Measurements from ENCODE around the gene LAIR2.
A peak's percentile ranks its signal among the peaks of the same experiment; 100 is the strongest.
"Not testable (repeated sequence)": the region's sequence is repeated elsewhere in the genome, so short reads cannot be mapped to it uniquely, and the experiment has no call there.

LAIR2 gene

GRCh38 chr19:54489341-54489740 is 13.3 kb upstream of the LAIR2 start:
- WGBS (ENCODE audit: extremely low coverage, insufficient coverage, insufficient read length): no CpG with 5 or more reads among the region's 7 CpGs
- Histone ChIP-seq H3K4me1 (ENCODE audit: control insufficient read depth in 1 of 2, insufficient read depth in 2 of 2, low read length in 2 of 2) (no peaks in the 10 kb centered on the region), H3K4me2 (ENCODE audit: low read length) (no peak overlapping the region), H3K9me3 (ENCODE audit: insufficient read depth, low read depth, low read length) (peaks cover 26% of the 10 kb centered on the region), H3K14ac (ENCODE audit: low read length) (no peak overlapping the region), H3K27ac (ENCODE audit: low read depth, low read length) (no peak overlapping the region), H3K79me1 (ENCODE audit: low read length) (no peaks in the 10 kb centered on the region), H4K91ac (ENCODE audit: low read depth, low read length) (no peak overlapping the region), H3K23ac (ENCODE audit: low read length) (no peak overlapping the region), H3K27me3 (ENCODE audit: insufficient read depth, low read length) (no peaks in the 10 kb centered on the region), H2AFZ (ENCODE audit: insufficient read depth, low read length, poor library complexity) (no peak overlapping the region), H4K8ac (ENCODE audit: low read depth, low read length) (no peak overlapping the region), H2AK5ac (ENCODE audit: low read length) (no peak overlapping the region), H3K36me3 (ENCODE audit: control insufficient read depth in 1 of 2, insufficient read depth in 2 of 2, low read length in 2 of 2) (no peaks in the 10 kb centered on the region), H4K12ac (ENCODE audit: low read depth, low read length) (no peak overlapping the region), H3K79me2 (ENCODE audit: control insufficient read depth, insufficient read depth, low read length, poor library complexity) (no peaks in the 10 kb centered on the region), H2BK120ac (ENCODE audit: insufficient read depth, low read length, poor library complexity) (no peak overlapping the region), H2BK12ac (ENCODE audit: low read length) (no peak overlapping the region), H3K4me3 (ENCODE audit: low read depth, low read length) (no peak overlapping the region), H3K9ac (ENCODE audit: low read length) (no peak overlapping the region), H3K18ac (ENCODE audit: low read length) (no peak overlapping the region), H3K4ac (ENCODE audit: low read depth, low read length) (no peak overlapping the region), H2BK5ac (ENCODE audit: low read depth, low read length, poor library complexity) (no peak overlapping the region)
- peak; percentile 95 to 98 for DNase-seq

GRCh38 chr19:54489766-54490165 is 12.9 kb upstream of the LAIR2 start:
- no peak overlapping the region for H4K8ac ChIP-seq (ENCODE audit: low read depth, low read length)
- DNase-seq: peak; percentile 86 to 90
- no peak overlapping the region for H3K4me3 ChIP-seq (ENCODE audit: low read depth, low read length)
- peaks cover 25% of the 10 kb centered on the region for H3K9me3 ChIP-seq (ENCODE audit: insufficient read depth, low read depth, low read length)
- H3K79me1 ChIP-seq (ENCODE audit: low read length): no peaks in the 10 kb centered on the region
- H3K4me1 ChIP-seq (ENCODE audit: control insufficient read depth in 1 of 2, insufficient read depth in 2 of 2, low read length in 2 of 2): no peaks in the 10 kb centered on the region
- no peak overlapping the region for H2BK5ac ChIP-seq (ENCODE audit: low read depth, low read length, poor library complexity)
- no peaks in the 10 kb centered on the region for H3K27me3 ChIP-seq (ENCODE audit: insufficient read depth, low read length)
- H3K18ac ChIP-seq (ENCODE audit: low read length): no peak overlapping the region
- H3K4ac ChIP-seq (ENCODE audit: low read depth, low read length): no peak overlapping the region
- no peaks in the 10 kb centered on the region for H3K36me3 ChIP-seq (ENCODE audit: control insufficient read depth in 1 of 2, insufficient read depth in 2 of 2, low read length in 2 of 2)
- no peak overlapping the region for H4K12ac ChIP-seq (ENCODE audit: low read depth, low read length)
- H2BK12ac ChIP-seq (ENCODE audit: low read length): no peak overlapping the region
- no CpG with 5 or more reads among the region's 9 CpGs for WGBS (ENCODE audit: extremely low coverage, insufficient coverage, insufficient read length)
- H3K23ac ChIP-seq (ENCODE audit: low read length): no peak overlapping the region
- no peak overlapping the region for H4K91ac ChIP-seq (ENCODE audit: low read depth, low read length)
- no peak overlapping the region for H2AFZ ChIP-seq (ENCODE audit: insufficient read depth, low read length, poor library complexity)
- no peak overlapping the region for H2BK120ac ChIP-seq (ENCODE audit: insufficient read depth, low read length, poor library complexity)
- no peak overlapping the region for H3K4me2 ChIP-seq (ENCODE audit: low read length)
- H3K27ac ChIP-seq (ENCODE audit: low read depth, low read length): no peak overlapping the region
- H3K9ac ChIP-seq (ENCODE audit: low read length): no peak overlapping the region
- H3K14ac ChIP-seq (ENCODE audit: low read length): no peak overlapping the region
- no peaks in the 10 kb centered on the region for H3K79me2 ChIP-seq (ENCODE audit: control insufficient read depth, insufficient read depth, low read length, poor library complexity)
- H2AK5ac ChIP-seq (ENCODE audit: low read length): no peak overlapping the region

GRCh38 chr19:54492568-54492967 is 10.1 kb upstream of the LAIR2 start:
- Histone ChIP-seq H4K8ac (ENCODE audit: low read depth, low read length) (no peak overlapping the region), H4K91ac (ENCODE audit: low read depth, low read length) (no peak overlapping the region), H3K9ac (ENCODE audit: low read length) (no peak overlapping the region), H3K27ac (ENCODE audit: low read depth, low read length) (no peak overlapping the region), H4K12ac (ENCODE audit: low read depth, low read length) (no peak overlapping the region), H3K14ac (ENCODE audit: low read length) (no peak overlapping the region), H3K4me3 (ENCODE audit: low read depth, low read length) (peak overlapping the region; percentile 43), H3K4ac (ENCODE audit: low read depth, low read length) (no peak overlapping the region), H3K18ac (ENCODE audit: low read length) (no peak overlapping the region), H3K36me3 (ENCODE audit: control insufficient read depth in 1 of 2, insufficient read depth in 2 of 2, low read length in 2 of 2) (no peaks in the 10 kb centered on the region), H3K23ac (ENCODE audit: low read length) (no peak overlapping the region), H3K27me3 (ENCODE audit: insufficient read depth, low read length) (no peaks in the 10 kb centered on the region), H3K79me1 (ENCODE audit: low read length) (no peaks in the 10 kb centered on the region), H2BK12ac (ENCODE audit: low read length) (no peak overlapping the region), H3K4me2 (ENCODE audit: low read length) (no peak overlapping the region), H3K79me2 (ENCODE audit: control insufficient read depth, insufficient read depth, low read length, poor library complexity) (no peaks in the 10 kb centered on the region), H2AFZ (ENCODE audit: insufficient read depth, low read length, poor library complexity) (no peak overlapping the region), H2BK120ac (ENCODE audit: insufficient read depth, low read length, poor library complexity) (no peak overlapping the region), H2AK5ac (ENCODE audit: low read length) (no peak overlapping the region), H3K9me3 (ENCODE audit: insufficient read depth, low read depth, low read length) (peaks cover 22% of the 10 kb centered on the region), H2BK5ac (ENCODE audit: low read depth, low read length, poor library complexity) (no peak overlapping the region), H3K4me1 (ENCODE audit: control insufficient read depth in 1 of 2, insufficient read depth in 2 of 2, low read length in 2 of 2) (no peaks in the 10 kb centered on the region)
- WGBS (ENCODE audit: extremely low coverage, insufficient coverage, insufficient read length): no CpG with 5 or more reads among the region's 18 CpGs
- no peak for DNase-seq

- not testable (repeated sequence) for DNase-seq; H3K27me3 ChIP-seq (ENCODE audit: insufficient read depth, low read length); H3K36me3 ChIP-seq (ENCODE audit: control insufficient read depth in 1 of 2, insufficient read depth in 2 of 2, low read length in 2 of 2); H4K91ac ChIP-seq (ENCODE audit: low read depth, low read length); H3K18ac ChIP-seq (ENCODE audit: low read length); H2AFZ ChIP-seq (ENCODE audit: insufficient read depth, low read length, poor library complexity); H3K79me2 ChIP-seq (ENCODE audit: control insufficient read depth, insufficient read depth, low read length, poor library complexity); H3K4ac ChIP-seq (ENCODE audit: low read depth, low read length); H3K23ac ChIP-seq (ENCODE audit: low read length); H3K14ac ChIP-seq (ENCODE audit: low read length); H2BK5ac ChIP-seq (ENCODE audit: low read depth, low read length, poor library complexity); H4K8ac ChIP-seq (ENCODE audit: low read depth, low read length); H2BK120ac ChIP-seq (ENCODE audit: insufficient read depth, low read length, poor library complexity); H2BK12ac ChIP-seq (ENCODE audit: low read length); H3K27ac ChIP-seq (ENCODE audit: low read depth, low read length); H4K12ac ChIP-seq (ENCODE audit: low read depth, low read length); H3K4me1 ChIP-seq (ENCODE audit: control insufficient read depth in 1 of 2, insufficient read depth in 2 of 2, low read length in 2 of 2); H3K4me3 ChIP-seq (ENCODE audit: low read depth, low read length); H3K9ac ChIP-seq (ENCODE audit: low read length); H3K4me2 ChIP-seq (ENCODE audit: low read length); H2AK5ac ChIP-seq (ENCODE audit: low read length); H3K79me1 ChIP-seq (ENCODE audit: low read length)
- WGBS (ENCODE audit: extremely low coverage, insufficient coverage, insufficient read length): no CpG with 5 or more reads among the region's 5 CpGs
- H3K9me3 ChIP-seq (ENCODE audit: insufficient read depth, low read depth, low read length): peaks cover 22% of the 10 kb centered on the region
Measured at GRCh38 chr19:54493056-54493455, 9.6 kb upstream of the LAIR2 start.
